Suprapubic skin (tissue), 3 donors: ENCODE measurements around the gene NUP210L.

ENCODE experiments used
- CTCF ChIP-seq, 2 donors: fragments of 200-600 bp in 1 of 2; fragments of 450-650 bp in 1 of 2; sonication (generic) in 1 of 2; IDR thresholded peaks; one replicate each; pipeline ENCODE4 v1.5.1; 2016 to 2019; ENCODE audit warnings: antibody characterized with exemption in 2 of 2, mild to moderate bottlenecking in 1 of 2, moderate library complexity in 1 of 2
- POLR2A ChIP-seq, 2 donors: fragments of 450-650 bp; IDR thresholded peaks; one replicate each; pipeline ENCODE4 v1.6.1; 2017; ENCODE audit warnings: antibody characterized with exemption in 2 of 2, mild to moderate bottlenecking in 2 of 2, moderate library complexity in 2 of 2

- TF ChIP-seq CTCF (IDR thresholded peaks at IDR 0.05) (no peak), POLR2A (IDR thresholded peaks at IDR 0.05) (no peak)
These were observed 57.0 kb downstream of the NUP210L start for GRCh38 chr1:154097873-154098272.
